ENCODE results near the gene ANKLE1. TPM values are rescaled to one million over a fixed set of nuclear protein-coding genes. Genes with fewer than 3 reads are reported as not detected.

The ANKLE1 gene
- polyA plus RNA-seq, 2 of the 4 experiments (the other 2 are of a cell fraction), result 0.56 to 0.74 TPM

- Histone ChIP-seq H3K27ac (peak overlapping the region; percentile 92 to 96), H3K4me3 (peak overlapping the region; percentile 93), H3K4me2 (peak overlapping the region; percentile 90), H3K4me1 (peaks cover 71% of the 10 kb centered on the region), H3K9me3 (no peaks in the 10 kb centered on the region)
- WGBS (ENCODE audit: missing lambda C conversion rate), result 0% methylated on average over 7 of the region's 52 CpGs
- CTCF ChIA-PET, result interaction anchor here (0.8 to 10.0 kb wide), 5 partner anchors 9 to 40 kb away, joined by 3 to 62 read pairs (median 5); partner anchors contain the start of gene ANKLE1
- FAIRE-seq (no peak), DNase-seq (ENCODE audit: low read depth in 1 of 2, low spot score in 1 of 2) (peak in 1 of 2 experiments; percentile 68), ATAC-seq (peak; percentile 32 to 55; a peak in 3 of 6 replicates)
- TF ChIP-seq MAX (IDR thresholded peaks at IDR 0.05) (0 out of 2 replicates have a peak, but pooled peaks have one; percentile 8), CHD4 (IDR thresholded peaks at IDR 0.05; ENCODE audit: borderline replicate concordance) (no peak), NPAS2 (CRISPR knock-in tag; IDR thresholded peaks at IDR 0.05; ENCODE audit: borderline replicate concordance) (no peak), ZNF302 (CRISPR knock-in tag; IDR thresholded peaks at IDR 0.05) (no peak), JUN (IDR thresholded peaks at IDR 0.05) (peak in 1 of 2 experiments; percentile 1; a peak in 1 of 5 replicates)
- POLR2A ChIA-PET, result interaction anchor here (0.6 to 1.6 kb wide), 4 partner anchors 9 to 29 kb away, joined by 4 to 5 read pairs (median 4); partner anchors contain the start of genes OCEL1 and USE1
Measured at GRCh38 chr19:17243830-17244617, 37.7 kb upstream of the ANKLE1 start.

GRCh38 chr19:17244618-17245534 is 36.8 kb upstream of the ANKLE1 start:
- no peaks in the 10 kb centered on the region for H3K9me3 ChIP-seq
- ATAC-seq (no peak), DNase-seq (ENCODE audit: low read depth in 1 of 2, low spot score in 1 of 2) (no peak), FAIRE-seq (no peak)
- CTCF ChIA-PET, result interaction anchor here (0.6 to 10.0 kb wide), 3 partner anchors 9 to 37 kb away, joined by 3 to 62 read pairs (median 3); no protein-coding TSS in a partner anchor
- POLR2A ChIA-PET, result interaction anchor here (0.6 to 1.6 kb wide), 4 partner anchors 10 to 29 kb away, joined by 4 to 5 read pairs (median 4); partner anchors contain the start of genes OCEL1 and USE1
- peak; percentile 73; the same call in 1 of the 2 replicates for TF ChIP-seq ESRRA (IDR thresholded peaks at IDR 0.05; ENCODE audit: borderline replicate concordance, low read length)
- TF ChIP-seq POLR2AphosphoS2 (conservative IDR thresholded peaks at IDR 0.05; ENCODE audit: low read length), result no peak
- TF ChIP-seq POLR2A (IDR thresholded peaks at IDR 0.05; ENCODE audit: low read length), result 0 out of 2 replicates have a peak, but pooled peaks have one; percentile 2
- TF ChIP-seq ZC3H11A (IDR thresholded peaks at IDR 0.05), result no peak
- WGBS (ENCODE audit: missing lambda C conversion rate), result 0% methylated on average over 7 of the region's 100 CpGs
- H3K4me1 ChIP-seq, result peaks cover 71% of the 10 kb centered on the region
- H3K4me2 ChIP-seq, result peak overlapping the region; percentile 90
- peak overlapping the region; percentile 92 to 96 for H3K27ac ChIP-seq
- peak overlapping the region; percentile 93 for H3K4me3 ChIP-seq

GRCh38 chr19:17245535-17245984 is 36.1 kb upstream of the ANKLE1 start, which contains the start of gene NR2F6:
Gene NR2F6, minus strand, starts transcription at chr19:17245919. Its CDS starts 699 bp downstream, at chr19:17245220.
- TF ChIP-seq JUN (IDR thresholded peaks at IDR 0.05) (peak in 1 of 2 experiments; percentile 27; a peak in 1 of 5 replicates), CBX8 (IDR thresholded peaks at IDR 0.05) (no peak), RARB (CRISPR knock-in tag; IDR thresholded peaks at IDR 0.05) (no peak), MAFK (IDR thresholded peaks at IDR 0.05; ENCODE audit: partially characterized antibody) (no peak), HOXA7 (CRISPR knock-in tag; IDR thresholded peaks at IDR 0.05) (no peak), POLR2A (IDR thresholded peaks at IDR 0.05; ENCODE audit: low read length) (peak; percentile 44), HDAC2 (IDR thresholded peaks at IDR 0.05) (no peak), FOSL2 (IDR thresholded peaks at IDR 0.05) (no peak), FOSL2 (CRISPR knock-in tag; IDR thresholded peaks at IDR 0.05) (no peak), CHD4 (IDR thresholded peaks at IDR 0.05; ENCODE audit: borderline replicate concordance) (no peak), BHLHE40 (IDR thresholded peaks at IDR 0.05; ENCODE audit: low read depth, low read length) (no peak), BCL3 (IDR thresholded peaks at IDR 0.05) (peak; percentile 45; the same call in 1 of the 3 replicates), MAZ (IDR thresholded peaks at IDR 0.05; ENCODE audit: borderline replicate concordance, low read depth, low read length) (no peak), RNF2 (IDR thresholded peaks at IDR 0.05; ENCODE audit: borderline replicate concordance, low read depth) (no peak)
- ChIA-PET CTCF (interaction anchor here (0.7 kb wide), 1 partner anchor 11 kb away, joined by 3 read pairs; no protein-coding TSS in a partner anchor), POLR2A (interaction anchor here (0.8 kb wide), 1 partner anchor 63 kb away, joined by 6 read pairs; the partner anchor contains the start of gene DDA1)
- FAIRE-seq, result no peak
- Histone ChIP-seq H3K4me3 (peak within 1 kb of the TSS; percentile 93), H3K4me1 (peaks cover 66% of the 10 kb centered on the region), H3K27ac (peak within 1 kb of the TSS; percentile 92 to 96), H3K9me3 (no peaks in the 10 kb centered on the region), H3K4me2 (peak within 1 kb of the TSS; percentile 90)
- DNase-seq (ENCODE audit: low read depth in 1 of 2, low spot score in 1 of 2), result no peak
- WGBS (ENCODE audit: missing lambda C conversion rate), result no CpG with 5 or more reads among the region's 72 CpGs
- ATAC-seq, result peak in 1 of 2 experiments; percentile 1; a peak in 2 of 6 replicates

All from A549 (cell line).